Putamen (tissue), 1 donor: ENCODE results near the gene C4orf50.
"Not testable (repeated sequence)": the region's sequence is repeated elsewhere in the genome, so short reads cannot be mapped to it uniquely, and the experiment has no call there.

Experiments
- DNase-seq: peaks from one replicate; pipeline ENCODE4 v3.0.0-alpha.2; 2016; ENCODE audit warnings: low spot score

The C4orf50 gene

GRCh38 chr4:6017030-6017429 is 1.2 kb downstream of the C4orf50 start:
- DNase-seq, result no peak

DNA sequence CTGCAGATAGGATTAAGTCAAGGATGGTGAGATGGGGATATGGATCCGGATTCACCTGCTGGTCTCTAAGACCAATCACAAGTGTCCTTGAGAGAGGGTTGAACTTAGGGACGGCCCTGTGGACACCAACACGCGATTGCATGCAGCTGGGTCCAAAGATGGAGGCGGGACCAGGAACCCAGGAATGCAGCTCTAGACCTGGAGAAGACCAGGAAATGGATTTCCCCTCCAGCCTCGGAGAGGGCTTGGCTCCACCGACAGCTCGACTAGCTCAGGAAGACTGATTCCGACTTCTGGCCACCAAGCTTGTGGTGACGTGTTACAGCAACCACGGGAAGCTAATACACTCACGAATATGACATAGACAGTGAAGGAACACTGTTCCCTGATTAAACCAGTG is 4.7 kb downstream of the C4orf50 start:
- DNase-seq, result no peak

- no peak for DNase-seq
Measured at GRCh38 chr4:6012200-6012599, 6.0 kb downstream of the C4orf50 start.

DNA sequence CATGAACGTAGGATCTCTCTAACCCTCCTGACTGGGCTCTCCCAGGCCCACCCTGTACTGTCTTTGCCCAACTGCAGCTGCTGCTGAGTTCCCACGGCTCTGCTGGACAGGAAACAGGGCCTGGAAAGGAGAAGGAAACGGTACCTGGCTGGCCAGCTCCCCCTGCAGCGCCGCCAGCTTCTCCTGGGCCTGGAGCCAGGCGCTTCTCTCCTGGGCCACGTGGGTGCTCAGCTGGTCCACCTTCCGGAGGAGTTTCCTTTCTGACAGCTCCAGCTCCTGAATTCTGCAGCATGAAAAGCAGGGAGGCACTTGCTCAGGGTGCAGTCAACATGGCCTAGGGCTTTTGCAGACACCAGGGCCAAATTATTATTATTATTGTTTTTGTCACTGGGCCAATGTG is 6.5 kb downstream of the C4orf50 start:
- DNase-seq, result peak; percentile 63

DNA sequence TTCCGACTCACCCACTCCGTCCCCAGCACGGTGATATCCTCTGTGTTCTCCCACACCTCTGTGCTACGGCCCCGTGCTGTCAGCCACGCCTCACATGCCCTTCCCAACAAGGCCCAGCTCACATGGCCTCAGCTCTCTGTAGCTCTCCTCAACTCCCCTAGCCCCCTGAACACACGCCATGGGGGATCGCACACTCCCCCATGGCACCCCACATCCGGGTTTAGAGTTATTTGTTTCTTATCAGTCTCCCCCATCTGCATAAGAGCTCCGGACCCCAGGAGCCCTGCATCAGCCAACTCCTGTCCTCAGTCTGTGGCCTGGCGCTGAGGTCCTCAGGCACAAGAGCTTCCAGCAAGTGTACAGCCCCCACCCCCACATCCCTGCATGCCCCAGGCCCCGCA is 7.0 kb downstream of the C4orf50 start:
- DNase-seq, result no peak

DNA sequence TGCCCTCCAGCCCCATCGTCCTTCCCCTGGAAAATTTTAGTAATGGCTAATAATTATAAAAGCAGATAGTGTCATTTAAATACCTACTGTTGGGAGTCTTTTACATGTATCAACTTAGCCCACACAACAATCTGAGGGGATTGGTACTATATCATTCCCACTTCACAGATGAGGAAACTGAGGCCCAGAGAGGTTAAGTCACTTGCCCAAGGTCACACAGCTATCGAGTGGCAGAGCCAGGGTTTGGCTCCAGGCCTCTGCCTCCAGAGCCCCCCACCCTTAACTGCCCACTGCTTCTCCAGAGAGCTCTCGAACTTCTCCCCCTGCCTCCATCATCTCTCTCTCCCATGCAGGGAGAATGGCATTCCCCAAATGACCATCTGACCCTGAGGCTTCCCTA is 7.4 kb downstream of the C4orf50 start:
- no peak for DNase-seq

DNA sequence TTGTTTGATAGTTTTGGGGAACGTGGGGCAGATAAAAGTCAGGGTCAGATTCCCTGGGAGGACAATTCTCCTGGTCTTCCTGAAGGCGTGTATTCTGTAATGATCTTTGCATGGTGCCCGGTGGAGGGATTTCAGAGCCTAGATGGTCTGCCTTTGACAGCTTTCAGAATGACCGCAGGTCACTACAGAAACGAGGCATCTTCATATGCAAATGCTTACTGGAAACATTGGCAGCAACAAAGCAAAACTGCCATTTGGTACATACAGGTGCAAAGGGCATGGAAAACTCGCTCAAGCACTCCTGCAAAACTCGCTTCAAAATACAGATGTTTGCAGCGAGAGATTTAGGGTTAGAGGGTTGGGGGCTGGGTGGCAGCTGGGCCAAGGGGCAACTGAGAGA is 8.8 kb downstream of the C4orf50 start:
- DNase-seq, result no peak

- no peak for DNase-seq
Measured at GRCh38 chr4:6008766-6009385, 9.4 kb downstream of the C4orf50 start.

DNA sequence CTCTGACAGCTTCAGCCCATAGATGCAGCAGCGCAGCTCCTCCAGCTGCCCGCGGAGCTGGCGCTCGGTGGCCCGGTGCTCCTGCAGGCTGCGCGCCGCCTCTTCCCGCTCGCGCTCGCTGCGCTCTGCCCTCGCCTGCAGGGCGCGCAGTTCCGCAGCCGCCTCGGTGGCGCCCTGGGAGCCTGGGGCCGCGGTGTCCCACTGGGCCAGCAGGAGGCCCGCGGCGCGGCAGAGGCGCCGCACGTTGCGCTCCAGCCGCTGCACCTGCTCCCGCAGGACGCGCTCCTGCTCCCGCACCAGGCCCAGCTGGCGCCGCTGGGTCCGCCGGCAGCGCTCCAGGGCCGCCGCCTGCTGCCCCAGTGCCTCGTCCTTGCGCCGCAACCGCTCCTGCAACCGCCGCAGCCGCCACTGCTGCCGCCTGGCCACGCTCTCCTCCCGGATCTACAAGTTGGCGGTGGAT is 10.1 kb downstream of the C4orf50 start:
- no peak for DNase-seq

GRCh38 chr4:6005175-6005574 is 13.1 kb downstream of the C4orf50 start:
- DNase-seq, result no peak

DNA sequence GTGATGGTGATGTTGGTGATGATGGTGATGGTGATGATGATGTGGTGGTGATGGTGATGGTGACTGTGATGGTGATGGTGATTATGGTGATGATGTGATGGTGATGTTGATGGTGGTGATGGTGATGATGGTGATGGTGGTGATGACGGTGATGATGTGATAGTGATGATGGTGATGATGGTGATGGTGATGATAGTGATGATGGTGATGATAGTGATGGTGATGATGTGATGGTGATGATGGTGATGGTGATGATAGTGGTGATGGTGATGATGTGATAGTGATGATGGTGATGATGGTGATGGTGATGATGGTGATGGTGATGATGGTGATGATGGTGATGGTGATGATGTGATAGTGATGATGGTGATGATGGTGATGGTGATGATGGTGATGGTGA is 14.7 kb downstream of the C4orf50 start:
- DNase-seq, result not testable (repeated sequence)

GRCh38 chr4:6002926-6003325 is 15.3 kb downstream of the C4orf50 start:
- DNase-seq, result no peak

- DNase-seq, result no peak
Measured at GRCh38 chr4:6002492-6002833, 15.8 kb downstream of the C4orf50 start.

DNA sequence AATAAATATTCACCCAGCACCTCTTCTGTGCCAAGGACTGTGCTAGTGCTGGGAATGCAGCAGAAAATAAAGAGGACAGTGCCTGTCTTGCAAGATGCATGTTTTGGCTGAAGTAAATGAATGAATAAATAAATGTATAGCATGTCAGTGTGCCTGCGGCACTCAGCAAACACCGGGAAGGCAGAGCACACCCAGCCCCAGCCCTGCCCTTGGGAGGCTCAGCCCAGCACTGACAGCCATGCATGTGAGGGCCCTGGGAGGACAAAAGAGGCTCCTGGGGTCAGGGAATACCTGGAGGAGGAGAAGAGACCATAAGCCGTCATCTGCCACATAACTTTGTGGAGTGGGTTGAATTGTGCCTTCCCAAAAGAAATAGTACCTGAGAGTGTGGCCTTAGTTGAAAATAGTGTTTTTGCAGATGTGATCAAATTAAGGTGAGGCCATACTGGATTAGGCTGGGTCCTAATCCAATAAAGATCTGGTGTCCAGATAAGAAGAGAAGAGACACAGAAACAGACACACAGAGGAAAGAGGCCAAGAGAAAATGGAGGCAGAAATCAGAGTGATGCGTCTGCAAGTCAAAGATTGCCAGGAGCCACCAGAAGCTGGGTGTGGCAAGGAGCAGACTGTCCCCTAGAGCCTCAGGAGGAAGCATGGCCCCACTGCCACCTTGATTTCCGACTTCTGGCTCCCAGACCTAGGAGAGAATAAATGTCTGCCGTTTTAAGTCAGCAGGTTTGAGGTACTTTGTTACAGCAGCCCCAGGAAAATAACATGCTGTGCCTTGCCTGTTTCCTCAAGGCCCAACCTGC is 16.3 kb downstream of the C4orf50 start:
- no peak for DNase-seq

GRCh38 chr4:5999830-6000365 is 18.3 kb downstream of the C4orf50 start:
- no peak for DNase-seq

GRCh38 chr4:5999356-5999755 is 18.9 kb downstream of the C4orf50 start:
- DNase-seq, result no peak

DNA sequence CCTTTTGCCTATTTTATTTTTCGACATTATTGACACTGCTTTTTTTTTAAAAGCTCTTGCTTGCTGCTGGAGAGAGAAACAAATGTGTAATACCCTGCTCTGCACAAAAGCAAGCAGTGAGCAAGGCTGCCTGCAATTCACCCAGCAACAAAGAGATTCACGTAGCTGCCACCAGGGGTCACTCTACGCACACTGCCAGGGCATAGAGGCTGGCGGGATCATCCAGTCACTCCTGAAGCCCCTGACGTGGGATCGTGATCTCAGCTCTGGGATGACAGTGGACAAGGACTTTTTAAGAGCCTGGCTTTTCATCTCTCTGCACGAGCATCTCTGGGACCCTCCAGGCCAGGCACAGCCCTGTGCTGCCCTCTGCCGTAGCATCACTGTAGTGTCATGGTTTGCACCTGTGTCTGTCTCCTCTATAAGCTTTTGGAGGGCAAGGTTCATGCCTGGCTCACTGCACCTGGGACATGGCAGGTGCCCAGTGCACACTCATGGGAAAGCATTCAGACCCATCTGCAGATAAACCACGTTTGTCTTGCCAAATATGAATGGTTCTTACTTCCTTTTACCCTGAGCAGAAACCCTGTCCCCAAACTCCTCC is 19.8 kb downstream of the C4orf50 start:
- peak; percentile 65 for DNase-seq

GRCh38 chr4:5996641-5997040 is 21.6 kb downstream of the C4orf50 start:
- no peak for DNase-seq

- no peak for DNase-seq
Measured at GRCh38 chr4:5995901-5996623, 22.2 kb downstream of the C4orf50 start.

- DNase-seq, result no peak
Measured at GRCh38 chr4:5993876-5994811, 24.1 kb downstream of the C4orf50 start.

DNA sequence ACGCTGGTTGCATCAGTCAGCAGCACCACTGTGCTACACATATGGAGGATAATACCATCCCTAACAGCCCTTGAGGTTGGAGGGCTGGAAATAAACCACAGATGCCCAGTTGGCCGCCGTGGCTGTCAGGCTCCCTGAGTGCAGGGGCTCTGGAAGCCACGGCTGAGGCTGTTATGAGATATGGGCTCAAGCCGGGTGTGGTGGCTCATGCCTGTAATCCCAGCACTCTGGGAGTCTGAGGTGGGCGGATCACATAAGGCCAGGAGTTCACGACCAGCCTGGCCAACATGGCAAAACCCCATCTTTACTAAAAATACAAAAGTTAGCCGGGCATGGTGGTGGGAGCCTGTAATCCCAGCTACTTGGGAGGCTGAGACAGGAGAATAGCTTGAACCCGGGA is 24.9 kb downstream of the C4orf50 start:
- not testable (repeated sequence) for DNase-seq
